HCT116 (cell line): Measurements from ENCODE around the gene SMIM21.

Source experiments
- ATF3 ChIP-seq: IDR thresholded peaks from 2 replicates; pipeline ENCODE4 v1.6.1; 2012
- CEBPB ChIP-seq: IDR thresholded peaks from 2 replicates; pipeline ENCODE4 v1.6.1; 2012; ENCODE audit warnings: low read depth
- CTCF ChIP-seq, 3 experiments: fragments of 200-600 bp in 1 of 3; sonication (generic) in 1 of 3; IDR thresholded peaks in 2 of 3; conservative IDR thresholded peaks in 1 of 3; 2 replicates each; pipeline ENCODE4 v1.5.1; 2012 to 2017; ENCODE audit warnings: low read depth in 2 of 3, low read length in 2 of 3, antibody characterized with exemption in 1 of 3, borderline replicate concordance in 1 of 3, control low read depth in 1 of 3, mild to moderate bottlenecking in 1 of 3, mixed read lengths in 1 of 3, mixed run types in 1 of 3, moderate library complexity in 1 of 3; ENCODE audit not compliant: insufficient read depth in 1 of 3
- EZH2 ChIP-seq: fragments of 200-600 bp; sonication (generic); IDR thresholded peaks from 2 replicates; pipeline ENCODE4 v1.6.1; 2017; ENCODE audit warnings: antibody characterized with exemption, mixed run types
- JUND ChIP-seq: IDR thresholded peaks from 2 replicates; pipeline ENCODE4 v1.6.1; 2012
- MAX ChIP-seq: IDR thresholded peaks from 2 replicates; pipeline ENCODE4 v1.6.1; 2012
- POLR2A ChIP-seq: IDR thresholded peaks from 2 replicates; pipeline ENCODE4 v1.7.0; 2011; ENCODE audit warnings: borderline replicate concordance; ENCODE audit not compliant: insufficient read depth, insufficient read length; ENCODE audit errors: extremely low read depth
- POLR2AphosphoS5 ChIP-seq: IDR thresholded peaks from 2 replicates; pipeline ENCODE4 v1.6.1; 2011; ENCODE audit warnings: mild to moderate bottlenecking, low read depth, low read length, moderate library complexity
- RAD21 ChIP-seq: IDR thresholded peaks from 2 replicates; pipeline ENCODE4 v1.6.1; 2012; ENCODE audit warnings: low read depth, mild to moderate bottlenecking
- REST ChIP-seq: IDR thresholded peaks from 2 replicates; pipeline ENCODE4 v1.6.1; 2012; ENCODE audit warnings: low read depth
- SIN3A ChIP-seq: IDR thresholded peaks from 2 replicates; pipeline ENCODE4 v1.6.1; 2012; ENCODE audit warnings: low read depth
- TCF7L2 ChIP-seq: IDR thresholded peaks from 2 replicates; pipeline ENCODE4 v1.7.0; 2011; ENCODE audit warnings: borderline replicate concordance, inconsistent platforms; ENCODE audit not compliant: insufficient read depth, insufficient read length; ENCODE audit errors: extremely low read depth
- YY1 ChIP-seq: IDR thresholded peaks from 2 replicates; pipeline ENCODE4 v1.6.1; 2011; ENCODE audit warnings: low read length, low read depth, moderate library complexity, mild to moderate bottlenecking; ENCODE audit not compliant: insufficient replicate concordance; ENCODE audit errors: extremely low read depth
- ZFX ChIP-seq: fragments of 450-650 bp; IDR thresholded peaks from 2 replicates; pipeline ENCODE4 v1.6.1; 2017

- TF ChIP-seq CTCF (IDR thresholded peaks at IDR 0.05 in 2 of 3, conservative IDR thresholded peaks at IDR 0.05 in 1 of 3; ENCODE audit: borderline replicate concordance in 1 of 3, insufficient read depth in 1 of 3, low read depth in 2 of 3, low read length in 2 of 3) = no peak
- no peak for TF ChIP-seq POLR2A
- no peak for TF ChIP-seq POLR2AphosphoS5
- TF ChIP-seq TCF7L2 = no peak
- no peak for TF ChIP-seq EZH2
- no peak for TF ChIP-seq RAD21
- TF ChIP-seq ZFX = no peak
- TF ChIP-seq SIN3A = no peak
- TF ChIP-seq CEBPB = no peak
- TF ChIP-seq JUND = no peak
- TF ChIP-seq REST = no peak
- TF ChIP-seq MAX = no peak
- TF ChIP-seq ATF3 = no peak
- no peak for TF ChIP-seq YY1
Measured at GRCh38 chr18:75364512-75365253, 62.8 kb downstream of the SMIM21 start.
